Uterus (tissue), 2 donors: ENCODE data around the gene SYNJ2.

ENCODE experiments used
- POLR2A ChIP-seq, 2 donors: fragments of 450-650 bp; IDR thresholded peaks; one replicate each; pipeline ENCODE4 v1.6.1; 2016; ENCODE audit warnings: antibody characterized with exemption in 2 of 2, mild to moderate bottlenecking in 1 of 2, moderate library complexity in 1 of 2
- TF ChIP-seq, protein P1 (sequence below), 4 experiments: fragments of 200-600 bp in 2 of 4; fragments of 450-650 bp in 2 of 4; sonication (generic) in 2 of 4; IDR thresholded peaks; one replicate each; pipeline ENCODE4 v1.5.1; 2016 to 2019; ENCODE audit warnings: antibody characterized with exemption in 4 of 4, mild to moderate bottlenecking in 2 of 4, moderate library complexity in 1 of 4

DNA sequence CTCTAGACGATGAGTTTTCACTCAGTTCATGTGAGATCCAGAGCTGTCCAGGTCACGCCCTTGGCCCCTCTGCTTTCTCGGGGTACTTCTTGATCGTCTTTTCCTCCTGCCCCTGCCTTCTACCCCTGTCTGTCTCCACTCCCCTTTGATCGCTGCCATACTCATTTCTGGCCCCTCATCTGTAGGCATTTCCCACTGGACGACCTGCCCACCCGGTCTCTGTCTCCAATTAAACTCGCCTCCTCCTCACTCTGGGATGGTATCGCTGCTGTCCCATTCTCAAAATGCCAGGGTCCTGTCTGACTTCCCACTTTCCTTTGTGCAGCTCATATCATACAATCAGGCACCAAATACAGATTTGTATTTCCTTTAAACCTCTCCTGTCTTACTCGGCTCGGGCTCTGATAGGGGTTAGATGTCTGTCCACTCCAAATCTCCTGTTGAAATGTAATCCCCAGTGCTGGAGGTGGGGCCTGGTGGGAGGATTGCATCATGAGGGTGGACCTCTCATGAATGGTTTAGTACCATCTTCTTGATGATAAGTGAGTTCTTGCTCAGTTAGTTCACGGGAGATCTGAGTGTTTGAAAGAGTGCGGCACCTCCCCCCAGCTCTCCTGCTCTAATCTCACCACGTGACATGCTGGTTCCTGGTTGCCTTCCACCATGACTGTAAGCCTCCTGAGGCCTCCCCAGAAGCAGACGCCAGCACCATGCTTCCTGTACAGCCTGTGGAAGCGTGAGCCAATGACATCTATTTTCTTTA is 3.5 kb upstream of the SYNJ2 start:
- no peak for TF ChIP-seq POLR2A (IDR thresholded peaks at IDR 0.05)
- TF ChIP-seq, protein P1, sequence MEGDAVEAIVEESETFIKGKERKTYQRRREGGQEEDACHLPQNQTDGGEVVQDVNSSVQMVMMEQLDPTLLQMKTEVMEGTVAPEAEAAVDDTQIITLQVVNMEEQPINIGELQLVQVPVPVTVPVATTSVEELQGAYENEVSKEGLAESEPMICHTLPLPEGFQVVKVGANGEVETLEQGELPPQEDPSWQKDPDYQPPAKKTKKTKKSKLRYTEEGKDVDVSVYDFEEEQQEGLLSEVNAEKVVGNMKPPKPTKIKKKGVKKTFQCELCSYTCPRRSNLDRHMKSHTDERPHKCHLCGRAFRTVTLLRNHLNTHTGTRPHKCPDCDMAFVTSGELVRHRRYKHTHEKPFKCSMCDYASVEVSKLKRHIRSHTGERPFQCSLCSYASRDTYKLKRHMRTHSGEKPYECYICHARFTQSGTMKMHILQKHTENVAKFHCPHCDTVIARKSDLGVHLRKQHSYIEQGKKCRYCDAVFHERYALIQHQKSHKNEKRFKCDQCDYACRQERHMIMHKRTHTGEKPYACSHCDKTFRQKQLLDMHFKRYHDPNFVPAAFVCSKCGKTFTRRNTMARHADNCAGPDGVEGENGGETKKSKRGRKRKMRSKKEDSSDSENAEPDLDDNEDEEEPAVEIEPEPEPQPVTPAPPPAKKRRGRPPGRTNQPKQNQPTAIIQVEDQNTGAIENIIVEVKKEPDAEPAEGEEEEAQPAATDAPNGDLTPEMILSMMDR (IDR thresholded peaks at IDR 0.05), result no peak
